ENCODE measurements around the gene GLB1L2.

The GLB1L2 gene

GRCh38 chr11:134406264-134407185, 74.7 kb downstream of the GLB1L2 start:
- DNase-seq: no peak

DNA sequence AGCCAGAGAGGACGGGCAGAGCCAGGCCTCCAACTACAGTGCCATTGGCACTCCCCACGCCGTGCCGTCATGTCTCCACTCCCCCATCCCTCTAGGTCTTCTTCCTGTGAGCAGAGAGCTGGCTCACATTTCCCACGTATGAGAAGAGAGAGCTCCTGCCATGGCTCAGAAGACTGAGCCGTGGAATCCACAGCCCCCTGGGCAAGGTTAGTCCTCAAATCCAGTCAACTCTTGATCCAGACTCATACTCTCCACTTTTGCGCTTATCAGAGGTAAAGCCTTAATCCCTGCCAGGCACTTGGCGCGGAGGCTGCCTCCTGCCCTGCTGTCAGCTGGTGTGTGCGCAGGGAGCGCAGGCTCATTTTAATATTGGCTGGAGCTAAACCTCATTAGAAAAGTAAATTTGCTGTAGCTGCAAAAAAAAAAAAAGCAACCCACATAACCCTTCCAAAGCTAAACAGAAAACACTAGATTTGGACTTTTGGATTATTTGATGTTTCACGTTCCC, 75.6 kb downstream of the GLB1L2 start:
- peak in 1 of 14 donors; percentile 9 for DNase-seq

DNA sequence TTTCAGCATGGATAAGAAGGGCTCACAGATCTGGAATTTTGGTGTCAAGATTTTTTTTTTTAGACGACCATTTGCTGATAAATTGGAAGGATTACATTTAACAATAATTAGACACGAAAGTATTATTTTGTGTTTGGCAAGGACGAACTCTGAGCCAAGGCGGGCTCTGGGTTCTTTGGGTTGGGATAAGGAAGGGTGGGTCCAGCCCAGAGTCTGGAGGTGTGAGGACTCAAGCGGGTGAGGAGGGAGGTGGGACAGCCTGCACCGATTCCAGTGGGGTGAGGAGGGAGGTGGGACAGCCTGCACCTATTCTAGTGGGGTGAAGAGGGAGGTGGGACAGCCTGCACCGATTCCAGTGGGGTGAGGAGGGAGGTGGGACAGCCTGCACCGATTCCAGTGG, 76.1 kb downstream of the GLB1L2 start:
- no peak for DNase-seq

GRCh38 chr11:134409552-134410429, 78.0 kb downstream of the GLB1L2 start:
- DNase-seq: peak in 5 of 14 donors; percentile 12 to 45 (median 32)

- DNase-seq: peak in 2 of 14 donors; percentile 23 to 40
These were observed 79.0 kb downstream of the GLB1L2 start for GRCh38 chr11:134410766-134411165.

DNA sequence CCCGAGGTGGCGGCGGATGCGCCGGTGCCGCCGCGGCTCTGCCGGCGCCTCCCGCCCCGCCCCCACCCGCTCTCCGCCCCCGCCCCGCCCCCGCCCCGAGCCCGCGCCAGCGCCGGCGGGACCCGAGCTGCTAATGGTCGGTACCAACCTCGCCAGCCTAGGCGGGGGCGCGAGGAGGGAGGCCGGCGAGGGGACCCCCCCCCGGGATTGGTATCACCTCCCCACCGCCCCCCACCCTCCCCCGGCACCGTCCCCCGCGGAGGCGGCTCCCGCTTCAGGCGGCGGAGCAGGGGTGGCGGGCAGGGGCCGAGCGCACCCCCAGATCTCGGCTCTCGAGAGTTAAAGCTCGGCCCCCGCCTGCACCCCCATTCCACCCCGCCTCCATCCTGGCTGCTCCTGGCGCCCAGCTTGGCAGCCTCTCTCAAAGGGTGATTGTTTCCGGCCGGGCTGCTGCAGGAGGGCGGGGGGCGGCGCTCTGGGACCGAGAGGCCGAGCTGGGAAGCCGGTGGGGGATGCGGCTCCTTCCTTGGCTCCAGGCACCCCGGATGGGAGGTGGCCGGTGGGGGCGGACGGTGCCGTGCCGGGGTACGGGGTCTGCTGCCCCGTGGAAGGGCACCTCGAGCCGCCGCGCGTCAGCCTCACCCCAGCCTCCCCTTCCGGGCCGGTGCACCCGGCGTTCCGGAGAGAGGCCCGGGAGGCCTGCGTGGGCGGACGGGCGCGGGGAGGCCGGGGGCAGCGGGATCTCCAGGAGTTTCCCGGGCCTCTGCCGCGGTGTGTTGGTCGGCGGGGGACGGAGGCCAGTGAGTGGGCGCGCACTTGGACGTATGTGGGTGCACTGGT, 80.6 kb downstream of the GLB1L2 start, which contains the start of gene B3GAT1:
Gene B3GAT1, minus strand, starts transcription at position 40 of the 840 bp plus-strand sequence. CDS start 24,583 bp downstream, outside the sequence.
- DNase-seq: peak in 13 of 14 donors; percentile 42 to 95 (median 90)

DNA sequence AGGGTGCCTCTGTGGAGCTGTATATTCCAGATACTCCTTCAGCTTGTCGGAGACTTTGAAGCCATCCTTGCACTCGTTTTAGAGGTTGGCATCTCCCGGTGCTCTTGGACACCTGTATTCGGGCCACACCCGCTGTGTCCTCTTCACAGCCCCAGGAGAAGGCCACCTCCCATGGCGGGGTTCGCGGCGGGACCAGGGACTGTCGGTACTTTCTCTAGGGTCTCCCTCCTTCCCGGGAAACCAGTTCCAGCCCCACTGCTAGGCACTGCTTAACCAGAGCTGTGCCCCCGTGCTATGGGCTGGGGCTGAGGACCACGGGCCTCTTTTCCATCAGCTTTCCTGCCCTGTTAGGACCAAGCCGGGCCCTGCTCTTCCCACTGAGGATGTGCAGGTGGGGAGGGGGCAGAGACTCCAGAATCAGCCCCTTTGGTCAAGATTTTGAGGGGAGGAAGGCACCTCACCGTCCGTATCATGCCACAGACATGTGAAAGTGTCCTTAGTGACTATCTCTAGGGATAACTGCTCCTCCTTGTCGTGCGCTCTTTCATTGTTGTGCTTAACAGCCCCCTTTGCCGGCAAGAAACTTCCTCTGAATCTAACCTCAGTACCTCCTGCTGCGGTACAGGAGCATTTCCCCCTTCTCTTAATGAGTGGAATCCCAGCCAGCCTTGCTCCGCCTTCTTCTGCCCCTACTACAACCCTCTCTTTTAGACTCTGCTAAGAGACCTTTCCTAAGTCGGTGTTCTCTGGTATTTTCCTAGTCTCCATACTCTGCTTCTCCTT, 81.4 kb downstream of the GLB1L2 start:
- DNase-seq: peak in 4 of 14 donors; percentile 35 to 64 (median 60)

- peak in 1 of 14 donors; percentile 62 for DNase-seq
These were observed 82.3 kb downstream of the GLB1L2 start for GRCh38 chr11:134413826-134414731.

DNA sequence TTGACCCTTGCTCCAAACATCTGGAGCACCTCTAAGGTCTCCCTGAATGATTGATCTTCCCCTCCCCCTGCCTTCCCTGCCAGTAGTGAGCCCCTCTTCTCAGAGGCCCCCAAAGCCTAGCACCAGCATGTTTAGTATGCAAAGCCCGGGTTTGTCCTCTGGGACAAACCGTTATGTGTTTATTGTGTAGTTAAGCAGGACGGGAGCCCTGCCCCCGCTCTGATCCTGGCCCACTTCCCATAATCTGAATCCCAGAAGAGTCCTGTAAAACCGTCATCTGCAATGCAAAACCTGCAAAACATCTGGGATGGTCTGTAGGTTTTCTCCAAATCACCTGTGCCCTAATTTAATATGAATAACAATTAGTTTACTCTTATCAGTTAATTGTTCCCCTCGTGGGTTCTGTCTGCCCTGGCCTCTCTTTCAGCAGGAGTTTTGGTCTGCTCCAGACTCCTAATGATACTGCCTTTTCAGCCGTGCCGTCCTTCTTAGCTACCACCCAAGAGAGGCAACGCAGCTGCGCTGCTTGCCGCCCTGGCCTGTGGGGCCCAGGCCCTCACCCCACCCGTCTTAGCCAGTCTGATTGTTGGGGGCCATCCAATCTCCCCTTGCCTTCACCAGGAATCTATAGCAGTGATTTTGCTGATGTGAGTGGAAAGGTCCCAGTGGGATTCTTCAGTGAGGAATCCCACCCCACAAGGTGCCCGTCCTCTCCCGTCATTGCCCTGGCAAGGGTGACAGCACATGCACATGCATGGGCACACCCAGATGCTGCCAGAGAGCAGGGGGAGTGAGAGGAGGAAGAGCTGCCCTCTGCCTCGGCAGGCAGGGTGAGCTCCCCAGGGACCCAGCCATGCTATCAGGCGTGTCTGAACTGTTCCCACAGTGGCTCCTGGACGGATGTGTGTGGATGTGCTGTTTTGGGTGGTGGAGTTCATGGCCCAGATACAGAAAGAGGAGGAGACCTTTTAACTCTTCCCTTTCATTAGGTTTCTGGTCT, 83.3 kb downstream of the GLB1L2 start:
- DNase-seq: peak in 8 of 14 donors; percentile 40 to 81 (median 56)

- no peak for DNase-seq
These were observed 84.9 kb downstream of the GLB1L2 start for GRCh38 chr11:134416726-134417125.

DNA sequence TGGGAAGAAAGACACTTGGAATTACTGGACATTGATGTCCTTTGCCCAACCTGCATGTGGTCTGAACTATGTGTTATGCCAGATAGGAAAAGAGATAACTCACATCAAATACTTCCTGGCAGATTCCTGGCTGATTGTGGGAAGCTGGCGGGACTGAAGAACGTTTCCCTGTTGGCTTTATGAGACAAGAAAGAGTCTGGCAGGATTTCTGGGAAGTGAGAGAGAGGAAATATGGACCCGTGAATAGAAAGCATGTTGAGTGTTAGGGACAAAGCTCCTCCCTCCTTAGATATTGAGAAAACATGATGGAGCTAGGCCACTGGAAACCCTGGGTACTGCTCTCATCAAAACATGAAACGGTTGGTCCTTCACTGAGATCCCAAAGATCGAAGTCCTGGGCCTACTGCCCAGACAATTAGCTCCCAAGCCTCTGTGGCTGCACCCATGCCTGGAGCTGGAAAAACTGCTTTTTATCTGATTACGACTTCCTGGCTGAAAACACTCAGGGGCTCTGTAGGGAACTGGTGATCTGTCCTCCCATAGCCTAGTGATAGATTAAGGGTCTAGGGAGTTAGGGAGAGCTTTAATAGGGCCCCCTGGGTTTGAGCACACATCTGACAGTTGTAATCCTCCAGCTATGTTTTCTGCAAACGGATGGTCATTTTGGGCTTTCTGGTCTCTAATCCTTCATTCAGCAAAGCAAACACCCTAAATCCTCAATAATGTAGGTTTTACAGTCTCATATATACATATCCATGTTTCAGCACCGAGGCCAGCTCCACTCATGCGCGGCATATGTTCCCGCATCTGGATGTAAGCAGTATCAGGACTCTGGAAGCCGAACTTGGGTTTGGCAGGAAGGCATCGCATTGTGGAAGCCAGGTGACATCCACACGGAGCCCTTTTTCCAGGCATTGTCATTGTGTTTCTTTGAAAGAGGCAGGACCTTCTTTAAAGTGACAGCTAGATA, 86.4 kb downstream of the GLB1L2 start:
- DNase-seq: no peak

DNA sequence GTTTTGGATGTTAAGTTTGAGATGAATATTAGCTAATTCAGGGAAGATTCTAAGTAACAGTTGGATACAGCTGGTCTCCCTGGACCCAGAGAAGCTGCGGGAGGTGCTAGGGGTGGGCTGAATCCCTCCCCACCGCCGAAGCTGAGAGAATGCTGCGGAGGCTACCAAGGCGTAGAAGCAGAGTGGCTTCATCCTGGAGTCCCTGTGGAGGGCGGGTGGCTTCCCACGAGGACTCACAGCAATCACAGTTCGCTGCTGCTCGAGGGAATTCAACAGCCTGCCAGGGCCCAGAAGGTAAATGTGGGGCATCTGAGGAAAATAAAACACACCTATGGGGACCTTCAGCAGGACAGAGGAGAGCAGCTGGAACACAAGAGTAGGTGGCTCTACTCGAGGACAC, 91.3 kb downstream of the GLB1L2 start:
- DNase-seq: no peak

- DNase-seq: no peak
These were observed 93.6 kb downstream of the GLB1L2 start for GRCh38 chr11:134425413-134425812.
